HL-60 (cell line): ENCODE data around the gene CTTNBP2NL.
"Not testable (repeated sequence)": the region's sequence is repeated elsewhere in the genome, so short reads cannot be mapped to it uniquely, and the experiment has no call there.

Experiments used
- POLR2AphosphoS5 ChIP-seq: IDR thresholded peaks from 2 replicates; pipeline ENCODE4 v1.6.1; 2012; ENCODE audit warnings: low read depth
- TF ChIP-seq, protein P1 (sequence below): IDR thresholded peaks from one replicate; pipeline ENCODE4 v1.5.1; 2011; ENCODE audit warnings: low read length, control low read depth, inconsistent platforms; ENCODE audit not compliant: insufficient read depth
- TF ChIP-seq, protein P2 (sequence below): IDR thresholded peaks from 2 replicates; pipeline ENCODE4 v1.6.1; 2012; ENCODE audit warnings: low read depth; ENCODE audit not compliant: insufficient replicate concordance

DNA sequence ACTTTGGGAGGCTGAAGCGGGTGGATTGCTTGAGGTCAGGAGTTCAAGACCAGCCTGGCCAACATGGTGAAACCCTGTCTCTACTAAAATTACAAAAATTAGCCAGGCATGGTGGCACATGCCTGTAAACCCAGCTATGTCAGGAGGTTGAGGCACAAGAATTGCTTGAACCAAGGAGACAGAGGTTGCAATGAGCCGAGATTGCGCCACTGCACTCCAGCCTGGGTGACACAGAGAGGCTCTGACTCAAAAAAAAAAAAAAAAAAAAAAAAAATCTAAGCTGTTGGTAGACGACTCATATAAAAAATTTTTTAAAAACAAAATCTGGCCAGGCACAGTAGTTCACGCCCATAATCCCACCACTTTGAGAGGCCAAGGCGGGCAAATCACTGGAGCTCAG, 91.7 kb downstream of the CTTNBP2NL start:
- TF ChIP-seq, protein P1, sequence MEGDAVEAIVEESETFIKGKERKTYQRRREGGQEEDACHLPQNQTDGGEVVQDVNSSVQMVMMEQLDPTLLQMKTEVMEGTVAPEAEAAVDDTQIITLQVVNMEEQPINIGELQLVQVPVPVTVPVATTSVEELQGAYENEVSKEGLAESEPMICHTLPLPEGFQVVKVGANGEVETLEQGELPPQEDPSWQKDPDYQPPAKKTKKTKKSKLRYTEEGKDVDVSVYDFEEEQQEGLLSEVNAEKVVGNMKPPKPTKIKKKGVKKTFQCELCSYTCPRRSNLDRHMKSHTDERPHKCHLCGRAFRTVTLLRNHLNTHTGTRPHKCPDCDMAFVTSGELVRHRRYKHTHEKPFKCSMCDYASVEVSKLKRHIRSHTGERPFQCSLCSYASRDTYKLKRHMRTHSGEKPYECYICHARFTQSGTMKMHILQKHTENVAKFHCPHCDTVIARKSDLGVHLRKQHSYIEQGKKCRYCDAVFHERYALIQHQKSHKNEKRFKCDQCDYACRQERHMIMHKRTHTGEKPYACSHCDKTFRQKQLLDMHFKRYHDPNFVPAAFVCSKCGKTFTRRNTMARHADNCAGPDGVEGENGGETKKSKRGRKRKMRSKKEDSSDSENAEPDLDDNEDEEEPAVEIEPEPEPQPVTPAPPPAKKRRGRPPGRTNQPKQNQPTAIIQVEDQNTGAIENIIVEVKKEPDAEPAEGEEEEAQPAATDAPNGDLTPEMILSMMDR = not testable (repeated sequence)
- not testable (repeated sequence) for TF ChIP-seq POLR2AphosphoS5
- TF ChIP-seq, protein P2, sequence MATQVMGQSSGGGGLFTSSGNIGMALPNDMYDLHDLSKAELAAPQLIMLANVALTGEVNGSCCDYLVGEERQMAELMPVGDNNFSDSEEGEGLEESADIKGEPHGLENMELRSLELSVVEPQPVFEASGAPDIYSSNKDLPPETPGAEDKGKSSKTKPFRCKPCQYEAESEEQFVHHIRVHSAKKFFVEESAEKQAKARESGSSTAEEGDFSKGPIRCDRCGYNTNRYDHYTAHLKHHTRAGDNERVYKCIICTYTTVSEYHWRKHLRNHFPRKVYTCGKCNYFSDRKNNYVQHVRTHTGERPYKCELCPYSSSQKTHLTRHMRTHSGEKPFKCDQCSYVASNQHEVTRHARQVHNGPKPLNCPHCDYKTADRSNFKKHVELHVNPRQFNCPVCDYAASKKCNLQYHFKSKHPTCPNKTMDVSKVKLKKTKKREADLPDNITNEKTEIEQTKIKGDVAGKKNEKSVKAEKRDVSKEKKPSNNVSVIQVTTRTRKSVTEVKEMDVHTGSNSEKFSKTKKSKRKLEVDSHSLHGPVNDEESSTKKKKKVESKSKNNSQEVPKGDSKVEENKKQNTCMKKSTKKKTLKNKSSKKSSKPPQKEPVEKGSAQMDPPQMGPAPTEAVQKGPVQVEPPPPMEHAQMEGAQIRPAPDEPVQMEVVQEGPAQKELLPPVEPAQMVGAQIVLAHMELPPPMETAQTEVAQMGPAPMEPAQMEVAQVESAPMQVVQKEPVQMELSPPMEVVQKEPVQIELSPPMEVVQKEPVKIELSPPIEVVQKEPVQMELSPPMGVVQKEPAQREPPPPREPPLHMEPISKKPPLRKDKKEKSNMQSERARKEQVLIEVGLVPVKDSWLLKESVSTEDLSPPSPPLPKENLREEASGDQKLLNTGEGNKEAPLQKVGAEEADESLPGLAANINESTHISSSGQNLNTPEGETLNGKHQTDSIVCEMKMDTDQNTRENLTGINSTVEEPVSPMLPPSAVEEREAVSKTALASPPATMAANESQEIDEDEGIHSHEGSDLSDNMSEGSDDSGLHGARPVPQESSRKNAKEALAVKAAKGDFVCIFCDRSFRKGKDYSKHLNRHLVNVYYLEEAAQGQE = not testable (repeated sequence)
